WTC11 (cell line): ENCODE measurements around the gene PICK1. TPM values are rescaled to one million over a fixed set of nuclear protein-coding genes. Genes with fewer than 3 reads are reported as not detected.

ENCODE experiments used
- ATAC-seq: fragments of 200-7000 bp; cut with Tn5 transposase; 2 replicates; pipeline ENCODE4 v1.10.0; 2021; ENCODE audit warnings: mild to moderate bottlenecking, moderate library complexity
- CTCF ChIA-PET: fragments of 300-600 bp; sonication (Branson Sonifier 250); formaldehyde crosslinking; loops from one replicate; lab custom pipeline; 2021; ENCODE audit warnings: antibody characterized with exemption; lab: Charles Lee
- POLR2A ChIA-PET: fragments of 350-600 bp; sonication (Branson Sonifier 250); formaldehyde crosslinking; loops from one replicate; lab custom pipeline; 2021; ENCODE audit warnings: antibody characterized with exemption; lab: Charles Lee
- DNase-seq: peaks from one replicate; pipeline ENCODE4 v3.0.0; 2021; ENCODE audit warnings: low spot score
- H3K27ac Mint-ChIP-seq: 2 replicates; pipeline ENCODE4 v1.8.0; 2021; ENCODE audit warnings: mixed read lengths
- H3K27me3 Mint-ChIP-seq: 2 replicates; pipeline ENCODE4 v1.8.0; 2021; ENCODE audit warnings: low read depth, mild to moderate bottlenecking, moderate library complexity, mixed read lengths
- H3K36me3 Mint-ChIP-seq: 2 replicates; pipeline ENCODE4 v1.8.0; 2021; ENCODE audit warnings: mixed read lengths
- H3K4me1 Mint-ChIP-seq: 2 replicates; pipeline ENCODE4 v1.8.0; 2022; ENCODE audit warnings: mixed read lengths
- H3K4me3 Mint-ChIP-seq: 2 replicates; pipeline ENCODE4 v1.8.0; 2021; ENCODE audit warnings: mild to moderate bottlenecking, moderate library complexity, mixed read lengths
- H3K9me3 Mint-ChIP-seq: 2 replicates; pipeline ENCODE4 v1.8.0; 2021; ENCODE audit warnings: mixed read lengths
- ATF6 ChIP-seq: sonication (generic); formaldehyde crosslinking; IDR thresholded peaks from 2 replicates; pipeline ENCODE4 v1.8.1; 2023; ENCODE audit warnings: mild to moderate bottlenecking, missing genetic modification reagents
- E2F1 ChIP-seq: sonication (generic); formaldehyde crosslinking; IDR thresholded peaks from 2 replicates; pipeline ENCODE4 v1.8.0; 2022; ENCODE audit warnings: mild to moderate bottlenecking, missing genetic modification reagents
- E2F4 ChIP-seq: sonication (generic); formaldehyde crosslinking; IDR thresholded peaks from 2 replicates; pipeline ENCODE4 v1.8.1; 2022; ENCODE audit warnings: low read depth, mild to moderate bottlenecking, moderate library complexity, missing genetic modification reagents, borderline replicate concordance
- HMGA2 ChIP-seq: fragments of 250-450 bp; sonication (Bioruptor Pico); IDR thresholded peaks from 2 replicates; pipeline ENCODE4 v1.4.0; 2021; ENCODE audit warnings: mild to moderate bottlenecking, moderate library complexity
- HMGXB4 ChIP-seq: sonication (generic); formaldehyde crosslinking; IDR thresholded peaks from 2 replicates; pipeline ENCODE4 v1.8.1; 2023; ENCODE audit warnings: mild to moderate bottlenecking, moderate library complexity, missing genetic modification reagents
- KAT7 ChIP-seq: sonication (generic); formaldehyde crosslinking; IDR thresholded peaks from 2 replicates; pipeline ENCODE4 v1.8.1; 2023; ENCODE audit warnings: missing genetic modification reagents, mild to moderate bottlenecking, borderline replicate concordance
- MAX ChIP-seq: sonication (generic); formaldehyde crosslinking; IDR thresholded peaks from 2 replicates; pipeline ENCODE4 v1.8.0; 2022; ENCODE audit warnings: mild to moderate bottlenecking, missing genetic modification reagents
- NR1H2 ChIP-seq: sonication (generic); formaldehyde crosslinking; IDR thresholded peaks from 2 replicates; pipeline ENCODE4 v1.9.0; 2021; ENCODE audit warnings: mild to moderate bottlenecking, moderate library complexity, missing genetic modification reagents
- NR2C2 ChIP-seq: sonication (generic); formaldehyde crosslinking; IDR thresholded peaks from 2 replicates; pipeline ENCODE4 v1.8.0; 2022; ENCODE audit warnings: mild to moderate bottlenecking, missing genetic modification reagents
- TCF7 ChIP-seq: sonication (generic); formaldehyde crosslinking; IDR thresholded peaks from 2 replicates; pipeline ENCODE4 v1.8.0; 2022; ENCODE audit warnings: mild to moderate bottlenecking, low read depth, missing genetic modification reagents, moderate library complexity
- ZNF281 ChIP-seq: sonication (generic); formaldehyde crosslinking; IDR thresholded peaks from 2 replicates; pipeline ENCODE4 v1.8.0; 2023; ENCODE audit warnings: mild to moderate bottlenecking, missing genetic modification reagents
- ZNF396 ChIP-seq: fragments of 250-450 bp; sonication (Bioruptor Pico); IDR thresholded peaks from 2 replicates; pipeline ENCODE4 v1.8.0; 2021; ENCODE audit warnings: mild to moderate bottlenecking, moderate library complexity, borderline replicate concordance
- ZNF416 ChIP-seq: fragments of 250-450 bp; sonication (Bioruptor Pico); IDR thresholded peaks from 2 replicates; pipeline ENCODE4 v1.9.0; 2021; ENCODE audit warnings: mild to moderate bottlenecking, inconsistent platforms
- ZNF425 ChIP-seq: fragments of 250-450 bp; sonication (Bioruptor Pico); conservative IDR thresholded peaks from 2 replicates; pipeline ENCODE4 v1.9.0; 2021; ENCODE audit warnings: mild to moderate bottlenecking
- total RNA-seq: library from RNA; stranded (reverse); gene quantifications from 3 replicates; pipeline ENCODE4 v1.2.3, GENCODE V29; 2021

Gene PICK1
- total RNA-seq, 1 experiment from 2014 or later, result 33.4 TPM

GRCh38 chr22:38085501-38085900 is 28.3 kb downstream of the PICK1 start:
- Mint-ChIP-seq H3K4me3 (no peak overlapping the region), H3K9me3 (no peaks in the 10 kb centered on the region), H3K27ac (no peak overlapping the region), H3K36me3 (no peaks in the 10 kb centered on the region), H3K27me3 (peaks cover 15% of the 10 kb centered on the region), H3K4me1 (peaks cover 9% of the 10 kb centered on the region)
- no peak for ATAC-seq
- CTCF ChIA-PET, result interaction anchor here (1.0 to 14.3 kb wide), 4 partner anchors 15 to 112 kb away, joined by 3 to 183 read pairs (median 10); no protein-coding TSS in a partner anchor
- POLR2A ChIA-PET, result no interaction called here
- no peak for DNase-seq
- TF ChIP-seq KAT7 (CRISPR knock-in tag) (no peak), E2F1 (CRISPR knock-in tag) (no peak), E2F4 (CRISPR knock-in tag) (no peak), ZNF281 (CRISPR knock-in tag) (no peak), ZNF396 (CRISPR knock-in tag) (no peak), HMGA2 (CRISPR knock-in tag) (no peak), ATF6 (CRISPR knock-in tag) (no peak), TCF7 (CRISPR knock-in tag) (no peak)

GRCh38 chr22:38086001-38086845 is 29.0 kb downstream of the PICK1 start:
- peaks cover 9% of the 10 kb centered on the region for H3K4me1 Mint-ChIP-seq
- H3K27ac Mint-ChIP-seq, result no peak overlapping the region
- peaks cover 12% of the 10 kb centered on the region for H3K27me3 Mint-ChIP-seq
- CTCF ChIA-PET, result interaction anchor here (1.0 to 14.3 kb wide), 4 partner anchors 15 to 111 kb away, joined by 3 to 183 read pairs (median 10); no protein-coding TSS in a partner anchor
- no peak for TF ChIP-seq ZNF416 (CRISPR knock-in tag)
- TF ChIP-seq NR1H2, result no peak
- no peak for TF ChIP-seq NR2C2 (CRISPR knock-in tag)
- TF ChIP-seq HMGXB4 (CRISPR knock-in tag), result no peak
- TF ChIP-seq HMGA2 (CRISPR knock-in tag), result no peak
- no peak for TF ChIP-seq MAX (CRISPR knock-in tag)
- TF ChIP-seq ZNF425 (CRISPR knock-in tag), result no peak
- TF ChIP-seq, all 79 proteins: peak for 0
- POLR2A ChIA-PET, result interaction anchor here (0.7 kb wide), 1 partner anchor 939 kb away, joined by 4 read pairs; no protein-coding TSS in a partner anchor
- ATAC-seq (peak; percentile 22), DNase-seq (no peak)
- Mint-ChIP-seq H3K4me3 (no peak overlapping the region), H3K36me3 (no peaks in the 10 kb centered on the region), H3K9me3 (no peaks in the 10 kb centered on the region)
